Choroid plexus epithelial cell (primary cell): Measurements from ENCODE around the gene CNGA2.

ENCODE experiments used
- DNase-seq: peaks from one replicate; pipeline ENCODE4 v3.0.0-alpha.2; 2010; ENCODE audit warnings: low read depth
- H3K4me3 ChIP-seq: 2 replicates; pipeline ENCODE4 v1.5.1; 2011; ENCODE audit warnings: low read depth, mild to moderate bottlenecking, control low read depth, low read length, moderate library complexity
- TF ChIP-seq, protein P1 (sequence below): conservative IDR thresholded peaks from 2 replicates; pipeline ENCODE4 v1.5.1; 2011; ENCODE audit warnings: low read depth, mild to moderate bottlenecking, control low read depth, inconsistent platforms, low read length, moderate library complexity

The CNGA2 gene

DNA sequence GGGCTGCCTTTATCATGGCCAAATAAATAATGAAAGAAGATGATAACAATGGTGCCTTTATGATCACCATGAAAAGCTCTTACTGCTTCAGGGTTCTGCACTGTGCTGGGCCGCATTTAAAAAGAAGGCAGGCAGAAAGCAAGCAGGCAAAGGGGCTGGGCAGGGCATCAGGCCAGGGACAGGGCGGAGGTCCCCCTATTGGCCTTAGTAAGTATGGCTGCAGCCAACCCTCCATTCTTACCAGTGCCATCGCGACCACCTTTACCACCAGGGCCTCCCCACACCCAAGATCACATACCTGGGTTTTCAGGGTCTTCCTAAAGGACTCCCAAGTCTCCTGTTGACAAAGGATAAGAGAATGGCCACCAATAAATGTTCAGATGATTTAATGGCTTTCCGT lies 38.9 kb downstream of the CNGA2 start:
- no peak for DNase-seq
- no peak overlapping the region for H3K4me3 ChIP-seq
- TF ChIP-seq, protein P1, sequence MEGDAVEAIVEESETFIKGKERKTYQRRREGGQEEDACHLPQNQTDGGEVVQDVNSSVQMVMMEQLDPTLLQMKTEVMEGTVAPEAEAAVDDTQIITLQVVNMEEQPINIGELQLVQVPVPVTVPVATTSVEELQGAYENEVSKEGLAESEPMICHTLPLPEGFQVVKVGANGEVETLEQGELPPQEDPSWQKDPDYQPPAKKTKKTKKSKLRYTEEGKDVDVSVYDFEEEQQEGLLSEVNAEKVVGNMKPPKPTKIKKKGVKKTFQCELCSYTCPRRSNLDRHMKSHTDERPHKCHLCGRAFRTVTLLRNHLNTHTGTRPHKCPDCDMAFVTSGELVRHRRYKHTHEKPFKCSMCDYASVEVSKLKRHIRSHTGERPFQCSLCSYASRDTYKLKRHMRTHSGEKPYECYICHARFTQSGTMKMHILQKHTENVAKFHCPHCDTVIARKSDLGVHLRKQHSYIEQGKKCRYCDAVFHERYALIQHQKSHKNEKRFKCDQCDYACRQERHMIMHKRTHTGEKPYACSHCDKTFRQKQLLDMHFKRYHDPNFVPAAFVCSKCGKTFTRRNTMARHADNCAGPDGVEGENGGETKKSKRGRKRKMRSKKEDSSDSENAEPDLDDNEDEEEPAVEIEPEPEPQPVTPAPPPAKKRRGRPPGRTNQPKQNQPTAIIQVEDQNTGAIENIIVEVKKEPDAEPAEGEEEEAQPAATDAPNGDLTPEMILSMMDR, result no peak

DNA sequence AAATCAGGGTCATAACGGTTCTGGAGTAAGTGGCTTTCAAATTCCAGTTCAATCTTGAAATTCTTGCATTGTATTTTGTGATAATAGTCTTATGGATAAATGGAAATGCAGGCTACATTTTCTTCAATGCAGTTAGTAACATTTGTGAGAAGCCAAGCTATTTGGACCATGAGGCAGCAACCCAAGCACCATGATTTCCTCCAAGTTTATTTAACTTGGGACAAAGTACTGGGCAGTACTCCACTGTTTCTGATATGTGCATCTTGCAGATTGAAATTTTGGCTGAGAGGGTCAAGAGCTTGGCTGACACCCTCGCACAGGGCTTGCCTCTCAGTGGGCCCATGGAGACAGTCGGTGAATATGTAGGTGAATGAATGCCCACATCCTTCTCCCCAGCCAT lies 39.9 kb downstream of the CNGA2 start:
- H3K4me3 ChIP-seq, result no peak overlapping the region
- TF ChIP-seq, protein P1, result no peak
- no peak for DNase-seq

DNA sequence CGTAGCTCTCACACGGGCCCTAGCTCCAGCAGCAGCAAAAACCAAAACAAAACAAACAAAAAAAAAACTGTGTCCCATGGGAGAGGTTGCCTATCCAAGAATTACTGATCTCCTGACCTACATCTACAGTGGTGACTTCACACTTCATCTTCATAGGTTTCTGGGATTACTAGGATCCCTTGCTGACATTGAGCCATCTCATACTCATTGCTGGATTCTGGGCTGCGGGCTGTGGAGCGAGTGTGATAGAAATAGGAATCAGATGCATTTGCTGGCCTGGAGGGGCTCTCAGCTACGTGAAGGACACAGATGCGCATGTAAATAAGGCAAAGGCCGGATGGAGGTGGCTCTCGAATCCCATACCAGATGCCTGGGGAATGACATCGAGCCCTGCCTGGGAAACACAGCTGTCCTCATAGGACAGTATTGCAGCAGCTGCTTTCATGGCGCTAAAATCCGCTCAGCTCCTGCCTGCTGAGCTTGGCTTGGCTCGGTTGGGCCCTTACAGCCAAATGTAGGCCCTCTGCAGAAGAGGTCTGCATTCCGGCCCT lies 41.7 kb downstream of the CNGA2 start:
- no peak overlapping the region for H3K4me3 ChIP-seq
- TF ChIP-seq, protein P1, result no peak
- no peak for DNase-seq

DNA sequence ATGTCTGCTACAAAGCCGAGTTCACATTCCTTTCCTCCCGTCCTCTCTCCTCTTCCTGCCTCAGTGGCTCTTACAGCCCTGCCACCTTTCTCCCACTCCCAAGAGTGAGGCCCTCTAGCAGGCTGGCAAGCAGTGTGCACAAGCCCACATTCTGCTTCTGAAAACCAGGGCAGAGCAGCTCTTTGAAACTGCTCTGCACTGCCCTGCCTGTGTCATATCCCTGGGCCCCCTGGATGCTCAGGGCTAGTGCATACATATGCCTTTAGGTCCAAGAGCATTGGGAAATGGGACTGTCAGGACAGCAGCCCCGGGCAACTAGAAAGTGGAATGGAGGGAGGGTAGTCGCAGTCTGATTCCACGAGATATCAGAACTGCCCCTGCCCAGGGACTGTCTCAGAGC lies 42.4 kb downstream of the CNGA2 start:
- TF ChIP-seq, protein P1, result no peak
- no peak overlapping the region for H3K4me3 ChIP-seq
- DNase-seq, result no peak

DNA sequence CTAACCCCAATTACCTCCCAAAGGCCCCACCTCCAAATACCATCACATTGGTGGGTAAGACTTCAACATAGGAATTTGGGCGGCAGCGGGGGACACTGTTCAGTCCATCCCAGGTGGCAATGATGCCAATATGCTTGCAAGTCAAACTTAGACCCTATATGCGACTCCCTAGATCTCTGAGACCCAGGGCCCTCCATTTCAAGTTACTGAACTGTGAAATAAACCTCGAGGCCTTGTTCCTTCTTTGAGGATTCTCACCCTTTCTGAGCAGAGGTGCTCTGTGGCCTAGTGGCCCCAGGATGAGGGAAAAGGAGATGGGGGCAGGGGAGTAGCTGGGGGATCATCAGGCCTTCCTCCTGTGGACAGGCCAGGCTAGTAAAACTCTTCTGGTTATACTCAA lies 44.7 kb downstream of the CNGA2 start:
- no peak overlapping the region for H3K4me3 ChIP-seq
- DNase-seq, result no peak
- TF ChIP-seq, protein P1, result no peak

DNA sequence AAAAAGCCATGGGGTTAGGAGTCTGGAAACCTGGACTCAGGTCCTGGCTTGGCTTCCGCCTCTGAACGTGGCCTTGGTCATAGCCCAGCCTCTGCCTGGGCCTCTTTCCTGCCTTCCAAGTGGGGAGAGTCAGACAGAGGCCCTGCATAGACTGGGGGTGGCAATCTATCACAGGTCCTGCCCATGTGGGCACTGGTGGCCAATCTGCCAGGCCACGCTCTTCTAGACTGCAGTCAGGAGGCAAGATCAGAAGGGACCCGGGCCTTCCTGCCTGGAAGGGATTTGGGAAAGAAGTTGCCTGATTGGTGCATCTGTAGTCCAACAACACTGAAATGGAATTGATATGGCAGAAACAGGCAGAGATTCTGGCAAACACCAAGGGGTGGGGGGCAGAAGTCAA lies 46.1 kb downstream of the CNGA2 start:
- DNase-seq, result no peak
- no peak overlapping the region for H3K4me3 ChIP-seq
- TF ChIP-seq, protein P1, result no peak

DNA sequence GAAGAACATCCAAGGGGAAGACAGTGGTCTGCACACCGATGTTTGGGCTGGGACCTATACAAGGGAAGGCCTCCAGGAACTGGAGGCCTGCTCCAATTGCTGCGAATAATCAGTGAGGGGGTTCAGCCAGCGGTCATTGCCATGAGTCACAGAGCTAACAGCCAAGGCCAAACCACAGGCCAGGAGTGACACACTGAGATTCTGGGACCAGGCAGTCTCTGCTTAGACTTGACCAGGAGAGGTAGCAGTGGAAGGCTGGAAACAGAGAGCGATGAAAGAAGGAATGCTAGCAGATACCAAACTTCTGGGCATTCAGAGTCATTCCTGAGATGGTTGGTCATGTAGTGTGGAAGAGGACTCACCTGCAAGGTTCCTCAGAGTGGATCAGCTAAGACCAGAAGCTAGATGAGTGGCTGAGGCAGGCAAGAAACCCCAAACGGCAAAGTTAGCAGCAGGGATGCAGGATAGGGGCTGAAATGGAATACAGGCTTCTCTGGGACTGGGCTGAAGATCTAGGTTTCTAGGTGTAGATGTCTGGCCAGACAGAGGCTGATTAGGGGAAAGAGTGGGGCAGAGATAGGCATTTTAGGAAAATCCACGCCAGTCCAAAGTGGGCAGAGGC lies 54.7 kb downstream of the CNGA2 start:
- DNase-seq, result peak; percentile 81
- TF ChIP-seq, protein P1, result no peak
- H3K4me3 ChIP-seq, result no peak overlapping the region
